Stimulated activated CD8-positive, alpha-beta memory T cell treated with anti-CD3 and anti-CD28 coated beads, Interleukin-2, amount 100 ng/mL, for 48 hours (primary cell): ENCODE data around the gene TBC1D9.

Experiments used
- DNase-seq, 2 donors: peaks; one replicate each; pipeline ENCODE4 v3.0.0-alpha.2; 2020; ENCODE audit warnings: low read depth in 2 of 2

The TBC1D9 gene

GRCh38 chr4:140720387-140721304, 35.5 kb downstream of the TBC1D9 start:
- no peak for DNase-seq

GRCh38 chr4:140719686-140720085, 36.5 kb downstream of the TBC1D9 start:
- no peak for DNase-seq

GRCh38 chr4:140719022-140719421, 37.2 kb downstream of the TBC1D9 start:
- no peak for DNase-seq

- DNase-seq, result no peak
These were observed 37.8 kb downstream of the TBC1D9 start for GRCh38 chr4:140718241-140718952.

GRCh38 chr4:140717313-140717712, 38.9 kb downstream of the TBC1D9 start:
- no peak for DNase-seq

GRCh38 chr4:140715119-140715518, 41.1 kb downstream of the TBC1D9 start:
- DNase-seq, result no peak

GRCh38 chr4:140711910-140712309, 44.3 kb downstream of the TBC1D9 start:
- no peak for DNase-seq

GRCh38 chr4:140710908-140711622, 45.1 kb downstream of the TBC1D9 start:
- no peak for DNase-seq

GRCh38 chr4:140707325-140707724, 48.9 kb downstream of the TBC1D9 start:
- no peak for DNase-seq

- DNase-seq, result no peak
These were observed 49.5 kb downstream of the TBC1D9 start for GRCh38 chr4:140706665-140707064.

- DNase-seq, result no peak
These were observed 49.9 kb downstream of the TBC1D9 start for GRCh38 chr4:140706276-140706625.

- no peak for DNase-seq
These were observed 50.4 kb downstream of the TBC1D9 start for GRCh38 chr4:140705625-140706275.

- DNase-seq, result no peak
These were observed 51.2 kb downstream of the TBC1D9 start for GRCh38 chr4:140704964-140705363.

GRCh38 chr4:140704392-140704960, 51.7 kb downstream of the TBC1D9 start:
- no peak for DNase-seq

GRCh38 chr4:140703463-140703862, 52.7 kb downstream of the TBC1D9 start:
- no peak for DNase-seq

- no peak for DNase-seq
These were observed 54.0 kb downstream of the TBC1D9 start for GRCh38 chr4:140702096-140702757.

- DNase-seq, result no peak
These were observed 55.1 kb downstream of the TBC1D9 start for GRCh38 chr4:140701071-140701470.

- no peak for DNase-seq
These were observed 58.2 kb downstream of the TBC1D9 start for GRCh38 chr4:140697709-140698560.

- DNase-seq, result no peak
These were observed 60.7 kb downstream of the TBC1D9 start for GRCh38 chr4:140695483-140695882.

- no peak for DNase-seq
These were observed 62.6 kb downstream of the TBC1D9 start for GRCh38 chr4:140693562-140693961.
